Measurements from ENCODE around the gene EFHC1.
A peak's percentile ranks its signal among the peaks of the same experiment; 100 is the strongest.

The EFHC1 gene

DNA sequence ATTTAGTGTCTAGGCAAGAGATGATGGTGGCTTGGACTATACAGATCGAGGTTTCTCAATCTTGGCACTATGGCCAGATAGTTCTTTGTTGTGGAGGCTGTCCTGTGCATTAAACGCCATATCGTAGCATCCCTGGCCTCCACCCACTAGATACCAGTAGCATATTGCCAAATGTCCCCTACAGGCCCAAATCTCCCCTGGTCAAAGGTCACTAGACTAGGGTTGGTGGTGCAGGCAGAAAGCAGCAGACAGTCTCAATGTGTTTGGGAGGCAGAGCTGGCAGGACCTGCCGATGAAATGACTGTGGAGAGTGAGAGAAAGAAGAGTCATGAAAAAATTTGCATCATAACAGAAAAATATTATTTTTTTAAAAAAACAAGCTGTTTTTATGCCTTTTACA, 93.8 kb downstream of the EFHC1 start:
- TF ChIP-seq, protein P1, sequence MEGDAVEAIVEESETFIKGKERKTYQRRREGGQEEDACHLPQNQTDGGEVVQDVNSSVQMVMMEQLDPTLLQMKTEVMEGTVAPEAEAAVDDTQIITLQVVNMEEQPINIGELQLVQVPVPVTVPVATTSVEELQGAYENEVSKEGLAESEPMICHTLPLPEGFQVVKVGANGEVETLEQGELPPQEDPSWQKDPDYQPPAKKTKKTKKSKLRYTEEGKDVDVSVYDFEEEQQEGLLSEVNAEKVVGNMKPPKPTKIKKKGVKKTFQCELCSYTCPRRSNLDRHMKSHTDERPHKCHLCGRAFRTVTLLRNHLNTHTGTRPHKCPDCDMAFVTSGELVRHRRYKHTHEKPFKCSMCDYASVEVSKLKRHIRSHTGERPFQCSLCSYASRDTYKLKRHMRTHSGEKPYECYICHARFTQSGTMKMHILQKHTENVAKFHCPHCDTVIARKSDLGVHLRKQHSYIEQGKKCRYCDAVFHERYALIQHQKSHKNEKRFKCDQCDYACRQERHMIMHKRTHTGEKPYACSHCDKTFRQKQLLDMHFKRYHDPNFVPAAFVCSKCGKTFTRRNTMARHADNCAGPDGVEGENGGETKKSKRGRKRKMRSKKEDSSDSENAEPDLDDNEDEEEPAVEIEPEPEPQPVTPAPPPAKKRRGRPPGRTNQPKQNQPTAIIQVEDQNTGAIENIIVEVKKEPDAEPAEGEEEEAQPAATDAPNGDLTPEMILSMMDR (IDR thresholded peaks at IDR 0.05; ENCODE audit: low read depth, low read length) = no peak

DNA sequence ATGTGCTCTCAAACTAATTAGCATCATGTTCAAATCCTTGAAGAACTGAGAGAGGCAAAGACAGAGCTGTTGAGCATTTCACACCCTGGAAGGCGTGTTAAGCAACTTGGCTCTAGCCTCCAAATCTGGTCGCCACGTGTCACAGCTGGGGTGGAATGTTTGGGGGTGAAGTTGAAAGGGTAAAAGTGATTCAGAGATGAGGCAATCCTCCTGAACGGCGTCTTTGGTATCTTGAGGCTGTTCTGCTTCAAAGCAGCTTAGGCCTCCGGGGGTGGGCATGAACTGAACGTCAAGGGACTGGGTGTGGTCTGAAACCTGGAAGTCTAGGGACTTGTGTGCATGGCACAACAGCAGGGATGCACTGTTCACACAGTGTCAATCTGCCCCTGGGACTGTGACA, 94.4 kb downstream of the EFHC1 start:
- peak; percentile 58 for DNase-seq (ENCODE audit: extremely low read depth, low read depth)
- TF ChIP-seq, protein P1 (IDR thresholded peaks at IDR 0.05; ENCODE audit: low read depth, low read length) = no peak

More for the DNA sequence above, 93.8 kb downstream of the EFHC1 start:
- no peak for DNase-seq (ENCODE audit: extremely low read depth, low read depth)

DNA sequence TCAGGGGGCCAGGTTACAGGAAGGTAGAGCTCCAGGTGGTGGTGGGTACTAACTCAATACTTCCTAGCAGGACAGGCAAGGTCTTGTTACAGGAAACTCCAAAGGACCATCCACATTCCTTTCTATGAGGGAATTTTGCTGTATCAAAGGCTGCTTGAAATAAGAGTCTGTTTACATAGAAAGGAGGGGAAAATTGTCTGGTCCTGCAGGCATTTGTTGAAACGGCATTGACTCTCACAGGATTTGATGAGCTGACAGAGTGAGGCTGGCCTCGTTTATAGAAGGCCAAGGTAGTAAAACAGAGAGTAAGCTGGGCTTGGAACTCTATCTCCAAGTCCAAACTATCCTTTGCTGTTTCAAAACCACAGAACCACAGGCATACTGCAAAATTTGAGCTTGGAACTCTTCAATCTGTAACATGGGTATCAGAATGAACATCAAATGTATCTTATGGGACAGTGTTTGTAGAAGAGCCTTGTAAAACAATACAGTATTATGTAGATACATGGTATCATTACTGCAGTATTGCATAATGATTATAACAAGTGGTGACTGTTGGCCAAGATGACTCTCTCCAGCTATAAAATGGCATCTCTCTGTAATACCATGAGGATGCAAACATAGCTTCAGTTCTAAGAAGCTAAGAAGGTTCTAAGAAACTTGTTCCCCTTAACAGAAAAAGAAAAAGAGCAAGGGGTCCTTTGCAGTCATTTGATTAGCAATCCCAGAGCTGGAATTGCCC, 95.2 kb downstream of the EFHC1 start:
- TF ChIP-seq, protein P1 (IDR thresholded peaks at IDR 0.05; ENCODE audit: low read depth, low read length) = no peak
- no peak for DNase-seq (ENCODE audit: extremely low read depth, low read depth)

DNA sequence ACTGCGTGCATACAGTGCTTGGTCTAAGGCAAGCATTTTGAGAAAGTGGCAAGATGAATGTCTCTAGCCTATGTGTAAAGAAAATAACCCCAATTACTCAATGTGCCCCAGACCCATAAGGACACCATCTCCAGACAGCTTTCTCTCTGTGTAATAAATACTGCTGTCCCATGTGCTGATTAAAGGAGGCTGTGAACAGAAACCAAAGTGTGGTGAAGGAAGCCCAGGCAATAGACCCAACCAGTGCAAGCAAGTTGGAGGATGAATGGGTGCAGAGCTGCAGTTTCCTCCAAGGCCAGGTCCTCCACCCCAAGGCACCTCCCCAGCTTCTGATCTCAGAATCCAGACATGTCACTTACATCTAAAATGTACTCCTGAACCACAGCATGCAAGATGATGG, 96.1 kb downstream of the EFHC1 start:
- TF ChIP-seq, protein P1 (IDR thresholded peaks at IDR 0.05; ENCODE audit: low read depth, low read length) = no peak
- no peak for DNase-seq (ENCODE audit: extremely low read depth, low read depth)

DNA sequence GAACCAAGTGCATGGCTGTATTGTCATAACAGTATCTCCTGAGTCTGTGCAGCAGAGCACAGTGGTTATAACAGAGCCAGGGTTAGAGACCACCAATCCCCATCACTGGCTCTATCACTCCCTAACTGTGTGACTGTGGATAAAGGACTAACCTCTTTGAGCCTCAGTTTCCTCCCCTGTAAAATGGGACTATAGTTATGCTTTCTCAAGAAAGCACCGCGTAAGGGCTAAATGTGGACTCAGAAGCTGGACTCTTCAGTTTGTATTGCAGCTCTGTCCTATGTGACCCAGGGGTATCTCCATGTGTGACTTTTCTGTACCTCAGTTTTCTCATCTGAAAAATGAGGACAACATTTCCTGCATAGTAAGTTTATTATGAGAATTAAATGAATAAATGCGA, 96.8 kb downstream of the EFHC1 start:
- TF ChIP-seq, protein P1 (IDR thresholded peaks at IDR 0.05; ENCODE audit: low read depth, low read length) = no peak
- DNase-seq (ENCODE audit: extremely low read depth, low read depth) = no peak

DNA sequence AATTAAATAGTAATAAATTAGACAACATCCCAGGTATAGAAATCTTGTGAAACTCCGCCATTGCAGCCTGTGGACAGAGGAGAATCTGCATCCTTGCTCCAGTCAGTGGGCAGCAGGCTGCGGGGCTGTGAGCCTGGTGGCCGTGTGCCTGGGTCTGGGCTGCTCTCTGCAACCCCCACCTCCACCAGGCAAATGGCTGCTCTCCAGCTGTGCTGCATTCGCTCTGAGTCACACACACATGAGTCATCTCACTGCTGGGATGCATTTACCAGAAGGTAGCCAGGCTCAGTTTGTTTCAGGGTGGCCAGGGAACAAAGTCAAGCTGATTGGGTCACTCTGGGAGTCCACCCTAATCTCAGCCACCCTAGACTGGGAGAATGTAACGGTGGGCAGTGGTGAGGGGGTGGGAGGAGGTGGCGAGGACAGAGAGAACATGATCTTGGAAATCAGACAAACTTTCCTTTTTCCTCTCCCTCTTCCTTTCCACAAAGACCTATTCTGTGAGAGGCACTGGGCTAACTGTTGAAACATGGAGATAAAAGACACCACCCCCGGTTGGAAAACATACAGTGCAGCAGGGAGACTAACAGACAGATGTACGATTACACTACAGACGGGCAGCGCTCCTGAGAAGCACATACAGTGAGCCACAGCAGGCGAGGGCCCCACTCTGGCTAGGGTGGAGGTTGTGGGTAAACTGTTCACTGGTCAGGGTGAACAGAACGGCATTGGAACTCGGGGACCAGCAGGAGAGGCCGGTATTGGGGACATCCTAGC, 97.5 kb downstream of the EFHC1 start:
- peak; percentile 81 for DNase-seq (ENCODE audit: extremely low read depth, low read depth)
- TF ChIP-seq, protein P1 (IDR thresholded peaks at IDR 0.05; ENCODE audit: low read depth, low read length) = no peak

DNA sequence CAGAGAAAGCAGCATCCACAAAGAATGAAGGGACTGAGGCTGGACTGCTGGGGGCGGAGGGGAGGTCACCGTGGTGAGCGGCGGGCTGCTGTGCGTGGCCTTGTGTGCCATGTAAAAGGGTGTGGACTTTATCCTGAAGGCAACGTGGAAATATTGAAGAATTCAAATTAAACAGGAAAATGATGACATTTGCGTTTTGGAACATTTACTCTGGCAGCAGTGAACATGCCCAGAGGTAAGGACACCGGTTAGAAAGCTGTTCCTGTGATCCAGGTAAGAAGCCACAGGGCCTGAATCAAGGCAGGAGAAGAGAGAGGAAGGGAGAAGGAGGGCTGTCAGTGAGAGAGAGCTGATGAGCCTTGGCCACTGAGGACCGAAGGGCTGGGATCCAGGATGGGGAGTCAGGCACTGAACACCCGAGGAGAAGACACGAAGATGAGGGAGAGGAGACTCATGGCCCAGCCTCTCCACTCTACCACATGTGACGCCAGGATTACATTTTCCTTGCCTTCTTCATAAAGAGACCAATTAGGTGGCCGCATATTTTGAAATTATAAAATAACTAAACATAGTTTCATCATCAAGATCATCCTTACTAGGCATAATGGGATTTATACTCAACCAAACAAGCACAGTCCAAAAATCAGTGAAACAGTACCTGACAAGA, 98.3 kb downstream of the EFHC1 start:
- DNase-seq (ENCODE audit: extremely low read depth, low read depth) = no peak
- TF ChIP-seq, protein P1 (IDR thresholded peaks at IDR 0.05; ENCODE audit: low read depth, low read length) = no peak
